Activated T-helper 1 cell treated with Interleukin-2 at 50 U/mL for 16 hours (primary cell): ENCODE measurements around the gene DYNLT3.

Source experiments
- DNase-seq: peaks from one replicate; pipeline ENCODE4 v3.0.0-alpha.2; 2020; ENCODE audit warnings: low read depth

DYNLT3 gene

GRCh38 chrX:37846934-37847732 is at the start of gene DYNLT3:
DYNLT3 (minus strand) TSS chrX:37847571; CDS start chrX:37847510, 61 bp downstream.
- DNase-seq = peak; percentile 62

GRCh38 chrX:37896511-37896890 is 49.1 kb upstream of the DYNLT3 start:
- no peak for DNase-seq

GRCh38 chrX:37895795-37896510 is 48.6 kb upstream of the DYNLT3 start:
- no peak for DNase-seq

- no peak for DNase-seq
Measured at GRCh38 chrX:37894725-37895124, 47.4 kb upstream of the DYNLT3 start.

- no peak for DNase-seq
Measured at GRCh38 chrX:37888010-37888409, 40.6 kb upstream of the DYNLT3 start.

GRCh38 chrX:37887347-37887746 is 40.0 kb upstream of the DYNLT3 start:
- DNase-seq = no peak

GRCh38 chrX:37883196-37883595 is 35.8 kb upstream of the DYNLT3 start:
- no peak for DNase-seq

GRCh38 chrX:37879692-37880091 is 32.3 kb upstream of the DYNLT3 start:
- DNase-seq = no peak

- DNase-seq = no peak
Measured at GRCh38 chrX:37876716-37877115, 29.3 kb upstream of the DYNLT3 start.

- DNase-seq = no peak
Measured at GRCh38 chrX:37875675-37876074, 28.3 kb upstream of the DYNLT3 start.

GRCh38 chrX:37873220-37873619 is 25.8 kb upstream of the DYNLT3 start:
- no peak for DNase-seq

GRCh38 chrX:37872303-37872655 is 24.9 kb upstream of the DYNLT3 start:
- no peak for DNase-seq

- DNase-seq = no peak
Measured at GRCh38 chrX:37871626-37872302, 24.4 kb upstream of the DYNLT3 start.

GRCh38 chrX:37867536-37868153 is 20.3 kb upstream of the DYNLT3 start:
- DNase-seq = no peak

- no peak for DNase-seq
Measured at GRCh38 chrX:37863728-37864127, 16.4 kb upstream of the DYNLT3 start.

GRCh38 chrX:37862851-37863250 is 15.5 kb upstream of the DYNLT3 start:
- no peak for DNase-seq

GRCh38 chrX:37860721-37861120 is 13.3 kb upstream of the DYNLT3 start:
- DNase-seq = no peak

- no peak for DNase-seq
Measured at GRCh38 chrX:37854748-37855147, 7.4 kb upstream of the DYNLT3 start.

- DNase-seq = no peak
Measured at GRCh38 chrX:37854148-37854547, 6.8 kb upstream of the DYNLT3 start.

GRCh38 chrX:37847733-37848197 is 394 bp upstream of the DYNLT3 start:
- no peak for DNase-seq

- DNase-seq = no peak
Measured at GRCh38 chrX:37846558-37846933, 825 bp downstream of the DYNLT3 start.

- no peak for DNase-seq
Measured at GRCh38 chrX:37846141-37846540, 1.2 kb downstream of the DYNLT3 start.

GRCh38 chrX:37844622-37845021 is 2.7 kb downstream of the DYNLT3 start:
- no peak for DNase-seq
